ENCODE results near the gene OCSTAMP.

The OCSTAMP gene

DNA sequence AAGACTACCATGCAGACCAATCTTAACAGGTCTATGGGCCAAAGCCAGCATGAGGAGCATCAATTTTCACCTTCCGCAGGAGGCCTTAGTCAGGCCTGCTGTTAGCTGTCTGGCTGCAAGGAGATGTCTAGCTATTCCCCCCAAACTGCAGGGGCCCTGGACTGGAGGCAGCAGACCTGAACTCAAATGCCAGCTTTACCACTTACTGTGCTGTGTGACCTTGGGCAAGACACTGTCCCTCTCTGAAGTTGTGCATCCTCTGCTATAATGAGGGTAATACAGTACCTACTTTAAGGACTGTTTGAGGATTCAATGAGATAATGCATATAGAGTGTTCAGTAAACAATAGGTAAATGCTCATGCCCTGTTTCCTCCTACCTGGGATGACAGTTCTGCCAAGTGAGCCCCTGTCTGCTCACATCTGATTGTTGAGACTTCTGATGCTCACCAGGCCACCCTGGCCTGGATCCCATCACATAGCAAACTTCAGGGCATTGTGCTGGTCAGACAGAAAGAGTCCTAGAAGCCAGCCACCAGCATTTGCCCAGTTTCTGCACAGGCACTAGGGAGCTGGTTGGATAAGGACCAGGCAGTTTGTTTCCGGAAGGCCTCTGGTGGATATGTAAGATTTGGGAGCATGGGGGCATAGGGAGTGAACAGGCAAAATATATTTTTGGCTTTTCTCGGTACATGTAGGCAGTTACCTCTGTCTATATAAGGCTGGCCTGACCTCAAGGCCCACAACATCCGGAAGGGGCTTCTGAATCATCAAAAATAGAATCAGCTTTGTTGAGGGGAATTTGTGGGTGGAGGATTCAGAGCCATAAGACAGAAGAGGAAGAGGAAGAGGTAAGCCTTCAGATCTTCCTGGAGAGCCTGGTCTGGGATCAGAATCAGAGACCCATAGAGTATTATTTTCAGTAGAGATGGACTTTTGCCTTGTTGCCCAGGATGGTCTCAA lies 2.3 kb upstream of the OCSTAMP start:
- DNase-seq (ENCODE audit: low read depth) = peak; percentile 36

DNA sequence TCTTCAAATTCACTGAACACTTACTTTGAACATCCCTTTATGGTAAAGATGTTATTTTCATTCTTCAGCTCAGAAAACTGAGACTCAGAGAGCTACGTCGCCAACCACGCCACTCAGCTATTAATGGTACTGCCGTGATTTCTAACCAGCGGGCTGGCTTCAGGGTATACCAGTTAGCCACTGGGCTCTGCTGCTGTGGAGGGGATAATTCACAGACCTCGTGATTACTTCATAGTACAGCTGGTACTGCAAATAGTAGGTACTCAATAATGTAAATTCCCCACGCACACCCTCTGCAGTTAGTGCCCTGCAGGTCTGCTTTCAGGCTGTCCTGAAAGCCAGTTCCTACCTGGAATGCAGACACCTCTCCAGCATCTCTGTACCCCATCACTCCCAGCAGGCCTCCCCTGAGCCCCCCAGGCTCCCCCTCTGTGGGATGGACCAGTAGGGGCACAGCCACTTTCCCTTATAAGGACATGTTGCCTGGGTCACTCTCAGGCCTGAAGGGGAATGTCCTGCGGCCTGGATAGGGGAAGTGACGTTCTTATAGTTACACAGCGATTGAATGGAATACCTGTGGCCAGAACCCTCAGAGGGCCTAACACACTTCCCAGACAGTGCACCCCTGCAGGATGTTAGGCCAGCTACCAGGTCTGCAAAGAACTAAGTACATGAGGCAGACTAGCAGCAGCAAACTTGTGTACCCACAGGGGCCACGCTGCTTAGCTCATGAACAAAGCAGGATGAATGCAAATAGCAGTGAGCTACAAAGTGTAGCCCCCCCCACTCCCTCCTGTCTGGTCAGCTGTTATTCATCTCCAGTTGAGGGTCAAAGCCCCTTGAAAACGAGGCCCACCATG lies 1.3 kb upstream of the OCSTAMP start:
- DNase-seq (ENCODE audit: low read depth) = no peak

DNA sequence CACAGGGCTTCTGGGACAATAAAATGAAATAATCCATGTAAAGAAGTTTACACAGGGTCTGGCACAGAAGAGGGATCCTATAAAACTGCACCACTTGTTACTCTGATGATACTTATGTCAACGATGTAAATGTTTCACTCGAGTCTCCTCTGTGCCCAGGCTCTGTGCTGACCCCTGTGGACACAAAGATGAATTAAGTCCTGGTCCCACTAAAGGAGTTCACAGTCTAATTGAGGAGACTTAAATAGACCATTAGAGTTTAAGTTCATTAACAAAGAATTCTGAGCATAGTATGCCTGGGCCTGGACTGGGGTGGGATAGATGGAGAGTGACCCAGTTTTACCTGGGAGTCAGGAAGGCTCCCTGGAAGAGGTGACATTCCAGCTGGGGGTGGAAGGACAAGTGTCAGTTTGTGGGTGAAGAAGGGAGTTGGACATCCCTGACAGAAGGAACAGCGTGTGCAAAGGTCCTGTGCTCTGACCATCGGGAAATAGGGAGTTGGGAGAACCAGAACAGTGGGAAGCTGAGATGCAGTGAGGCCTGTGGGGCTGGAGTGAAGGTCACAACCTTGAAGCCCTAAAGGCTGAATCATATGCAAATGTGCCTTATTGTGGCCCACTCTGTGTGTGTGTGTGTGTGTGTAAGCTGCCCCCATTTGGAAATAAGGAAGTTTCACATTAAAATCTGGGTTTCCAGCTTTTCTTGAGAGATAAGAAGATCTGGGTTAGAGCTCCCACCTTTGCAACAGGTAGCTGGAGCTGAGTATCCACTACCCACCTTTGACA lies 1.1 kb downstream of the OCSTAMP start:
- no peak for DNase-seq (ENCODE audit: low read depth)

DNA sequence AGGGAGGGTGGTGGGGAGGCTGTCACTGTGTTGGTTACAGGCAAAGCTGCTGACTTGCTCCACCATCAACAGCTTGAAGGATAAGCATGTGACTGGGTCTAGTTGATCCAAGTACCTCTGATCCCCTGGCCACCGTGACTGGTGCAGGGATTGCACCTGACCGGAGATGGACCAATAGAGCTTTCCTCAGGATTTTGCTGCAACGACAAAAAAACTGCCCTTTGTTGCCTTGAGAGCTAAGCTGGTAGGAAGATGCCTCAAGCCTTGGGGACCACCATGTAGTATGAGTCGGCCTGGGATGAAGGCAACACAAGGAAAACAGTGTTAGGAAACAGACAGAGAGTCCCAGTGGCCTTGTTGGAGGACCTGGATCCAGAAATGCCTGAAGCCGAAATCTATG lies 1.8 kb downstream of the OCSTAMP start:
- no peak for DNase-seq (ENCODE audit: low read depth)

DNA sequence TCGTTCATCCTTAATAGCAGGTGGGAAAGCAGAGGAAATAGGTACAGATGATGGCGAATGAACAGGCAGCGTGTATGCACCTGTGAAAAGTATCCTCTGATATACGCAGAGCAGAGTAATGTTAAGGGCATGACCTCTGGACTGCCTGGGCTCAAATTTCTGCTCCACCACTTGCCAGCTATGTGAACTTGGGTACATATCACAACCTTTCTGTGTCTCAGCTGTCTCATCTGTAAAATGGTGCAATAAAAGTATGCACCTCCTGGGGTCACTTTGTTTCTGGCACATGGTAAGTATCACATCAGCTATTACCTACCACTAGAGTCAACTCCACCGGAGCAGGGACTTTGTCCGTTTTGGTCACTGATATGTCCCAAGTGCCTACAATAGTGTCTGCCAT lies 2.5 kb downstream of the OCSTAMP start:
- DNase-seq (ENCODE audit: low read depth) = no peak

DNA sequence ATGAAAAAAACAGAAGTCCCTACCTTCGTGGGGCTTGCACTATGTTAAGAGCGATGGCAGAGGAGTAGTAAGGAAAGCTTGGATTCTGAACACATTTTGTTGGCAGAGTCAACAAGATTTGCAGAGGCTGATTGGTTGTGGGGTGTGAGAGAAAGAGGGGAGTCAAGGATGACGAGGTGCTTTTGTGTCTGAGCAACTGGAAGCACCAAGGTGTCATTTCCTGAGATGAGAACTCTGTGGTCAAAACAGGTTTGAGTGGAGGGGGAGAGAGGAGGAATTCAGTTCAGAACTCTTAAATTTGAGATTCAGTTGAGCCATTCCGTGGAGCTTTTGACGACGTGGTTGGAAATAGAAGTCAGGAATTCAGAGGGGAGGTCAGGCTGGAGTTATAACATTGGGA lies 3.5 kb downstream of the OCSTAMP start:
- no peak for DNase-seq (ENCODE audit: low read depth)

DNA sequence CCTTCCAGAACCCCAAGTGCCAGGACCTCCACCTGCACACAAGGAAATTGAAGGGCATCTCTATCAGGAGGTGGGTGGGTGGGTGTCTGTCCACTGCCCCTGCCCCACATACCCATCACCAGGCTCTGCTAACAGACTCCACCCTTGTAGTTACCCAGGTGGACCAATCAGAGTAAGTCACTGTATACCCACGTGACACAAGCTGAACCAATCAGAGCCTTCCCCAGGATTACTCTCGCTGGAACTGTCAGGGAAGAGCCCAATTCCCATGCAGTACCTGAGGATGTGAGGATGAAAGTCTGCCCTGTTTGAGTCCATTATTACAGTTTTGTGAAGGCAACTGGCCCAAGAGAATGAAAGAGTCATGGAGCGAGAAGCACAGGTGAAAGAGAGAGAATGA lies 4.2 kb downstream of the OCSTAMP start:
- no peak for DNase-seq (ENCODE audit: low read depth)

DNA sequence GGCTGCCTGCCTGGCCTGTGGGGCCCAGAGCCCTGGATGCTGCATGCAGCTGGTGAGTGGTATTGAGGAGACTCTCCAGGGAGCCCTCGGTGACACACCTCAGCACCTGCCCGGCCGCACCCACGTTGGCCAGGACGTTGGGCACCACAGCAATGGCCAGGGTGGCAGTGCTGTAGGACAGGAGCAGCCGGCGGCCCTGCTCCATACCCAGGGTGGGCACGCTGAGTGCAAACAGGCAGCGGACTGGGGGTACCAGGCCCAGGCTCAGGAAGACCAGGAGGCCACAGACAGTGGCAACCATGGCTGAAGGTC lies 4.7 kb downstream of the OCSTAMP start:
- no peak for DNase-seq (ENCODE audit: low read depth)

DNA sequence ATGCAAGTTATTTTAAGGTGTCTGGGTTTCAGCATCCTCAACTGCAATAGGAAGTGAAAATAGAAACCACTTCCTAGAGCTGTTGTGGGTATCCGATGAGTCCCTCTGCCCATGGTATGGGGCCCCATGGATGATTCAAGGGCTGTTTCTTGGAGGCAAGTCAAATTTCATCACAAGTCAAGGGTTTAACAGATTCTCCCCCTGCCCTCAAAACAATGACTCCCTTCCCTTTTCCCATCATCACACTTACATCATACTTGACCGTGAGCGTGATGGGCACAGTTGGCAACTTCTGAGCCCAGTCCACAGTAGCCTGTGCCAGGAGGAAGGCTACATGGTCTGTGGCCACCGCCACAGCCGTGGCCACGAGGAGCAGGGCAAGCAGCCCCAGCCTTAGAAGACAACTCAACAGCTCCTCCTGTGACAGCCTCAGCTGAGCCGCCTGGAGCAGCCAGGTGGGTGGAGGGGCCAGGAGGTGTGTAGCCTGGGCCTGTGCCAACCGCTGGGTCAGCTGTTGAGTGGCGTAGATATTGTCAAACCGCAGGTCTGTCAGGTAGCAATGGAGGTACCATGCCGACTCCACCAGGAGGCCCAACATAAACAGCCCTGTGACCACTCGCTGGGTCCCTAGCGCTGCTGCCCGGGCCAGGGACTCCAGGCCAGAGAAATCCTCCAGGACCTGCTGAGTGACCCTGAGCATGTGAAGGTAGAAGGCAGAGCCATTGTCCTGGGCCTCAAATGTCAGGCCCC lies 5.2 kb downstream of the OCSTAMP start:
- DNase-seq (ENCODE audit: low read depth) = no peak

DNA sequence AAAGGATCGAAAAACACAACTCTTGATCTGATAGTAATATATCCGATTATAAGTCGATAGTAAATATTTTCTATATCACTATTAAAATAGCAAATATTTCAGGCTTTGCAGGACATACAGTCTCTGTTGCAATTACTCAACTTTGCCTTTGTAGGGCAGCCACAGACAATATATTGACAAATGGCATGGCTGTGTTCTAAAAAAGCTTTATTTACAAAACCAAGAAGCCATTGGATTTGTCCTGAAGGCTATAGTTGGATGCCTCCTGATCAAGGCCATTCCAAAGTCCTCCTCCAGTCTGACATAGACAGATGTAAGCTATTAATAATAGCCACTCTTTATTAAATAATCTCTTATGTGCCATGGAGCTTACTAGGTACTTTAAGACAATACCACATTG lies 5.9 kb downstream of the OCSTAMP start:
- no peak for DNase-seq (ENCODE audit: low read depth)

DNA sequence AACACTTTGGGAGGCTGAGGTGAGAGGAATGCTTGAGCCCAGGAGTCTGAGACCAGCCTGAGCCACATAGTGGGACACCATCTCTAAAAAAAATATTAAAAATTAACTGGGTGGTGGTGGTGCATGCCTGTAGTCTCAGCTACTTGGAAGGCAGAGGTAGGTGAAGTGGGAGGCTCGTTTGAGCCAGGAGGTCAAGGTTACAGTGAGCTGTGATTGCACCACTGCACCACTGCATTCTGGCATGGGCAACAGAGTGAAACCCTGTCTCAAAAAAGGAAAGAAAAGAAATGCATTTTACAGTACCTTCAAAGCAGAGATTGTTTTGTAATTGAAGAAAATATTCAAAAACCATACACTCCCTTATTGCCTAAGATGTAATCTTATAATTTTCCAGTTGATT lies 6.5 kb downstream of the OCSTAMP start:
- DNase-seq (ENCODE audit: low read depth) = no peak

DNA sequence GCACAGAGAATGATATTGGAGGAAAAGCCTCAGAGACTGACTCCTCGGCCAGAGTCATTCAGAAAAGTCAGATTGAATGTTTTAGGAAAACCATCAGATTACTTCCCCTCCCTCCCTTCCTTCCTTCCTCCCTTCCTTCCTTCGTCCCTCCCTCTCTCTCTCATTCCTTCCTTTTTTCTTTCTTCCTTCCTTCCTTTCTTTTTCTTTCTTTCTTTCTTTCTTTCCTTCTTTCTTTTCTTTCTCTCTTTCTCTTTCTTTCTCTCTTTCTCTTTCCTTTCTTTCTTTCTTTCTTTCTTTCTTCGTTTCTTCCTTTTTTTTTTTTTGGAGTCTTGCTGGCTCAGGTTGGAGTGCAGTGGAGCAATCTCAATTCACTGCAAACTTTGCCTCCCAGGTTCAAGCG lies 7.4 kb downstream of the OCSTAMP start:
- DNase-seq (ENCODE audit: low read depth) = no peak

DNA sequence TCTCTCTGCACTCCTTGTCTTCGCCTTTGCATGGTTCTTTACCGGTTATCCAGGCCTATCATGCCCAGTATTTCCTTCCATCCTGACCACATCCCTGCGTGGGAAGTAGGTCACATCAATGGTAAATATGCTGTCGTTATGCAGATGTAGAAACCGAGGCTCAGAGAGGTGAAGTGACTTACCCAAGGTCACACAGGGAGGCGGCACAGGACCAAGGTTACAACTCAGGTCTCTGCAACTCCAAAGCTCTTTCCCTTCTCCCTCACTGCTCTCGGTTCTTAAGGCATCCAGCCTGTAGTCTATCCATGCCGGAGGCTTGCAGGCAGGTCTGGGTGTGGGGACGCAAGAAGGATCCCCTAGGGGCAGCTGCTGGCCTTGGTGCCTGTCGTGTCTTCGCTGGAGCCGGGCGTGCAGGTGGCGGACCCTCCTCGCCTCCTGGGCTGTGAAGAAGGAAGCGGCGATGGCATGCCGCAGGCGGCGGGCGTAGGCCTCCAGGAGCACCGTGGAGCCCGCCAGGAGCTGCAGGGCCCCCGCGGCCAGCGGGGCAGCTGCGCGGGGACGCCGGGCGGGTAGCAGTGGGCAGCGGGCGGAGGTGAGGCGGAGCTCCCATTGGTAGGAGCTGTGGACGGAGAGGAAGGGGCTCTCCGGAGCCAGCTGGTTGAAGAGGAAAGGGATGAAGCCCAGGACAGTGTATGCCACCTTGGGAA lies 9.1 kb downstream of the OCSTAMP start:
- DNase-seq (ENCODE audit: low read depth) = no peak

DNA sequence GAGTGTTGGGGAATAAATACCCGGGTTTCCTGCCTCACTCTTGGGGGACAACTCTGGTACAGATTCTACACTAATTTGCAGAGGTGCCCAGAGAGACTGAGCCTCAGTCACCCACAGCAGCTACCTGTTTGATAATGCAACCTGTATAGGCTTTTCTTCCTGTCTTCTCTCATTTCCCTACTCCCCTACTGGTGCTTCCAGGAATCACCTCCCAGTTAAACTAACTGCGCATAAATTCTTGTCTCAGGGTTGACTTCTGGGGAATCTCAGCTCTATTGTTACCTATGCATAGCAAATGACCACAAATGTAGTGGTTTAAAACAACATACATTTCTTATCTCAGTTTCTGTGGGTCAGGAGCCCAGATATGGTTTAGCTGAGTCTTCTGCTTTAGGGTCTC lies 11.3 kb downstream of the OCSTAMP start:
- DNase-seq (ENCODE audit: low read depth) = no peak

DNA sequence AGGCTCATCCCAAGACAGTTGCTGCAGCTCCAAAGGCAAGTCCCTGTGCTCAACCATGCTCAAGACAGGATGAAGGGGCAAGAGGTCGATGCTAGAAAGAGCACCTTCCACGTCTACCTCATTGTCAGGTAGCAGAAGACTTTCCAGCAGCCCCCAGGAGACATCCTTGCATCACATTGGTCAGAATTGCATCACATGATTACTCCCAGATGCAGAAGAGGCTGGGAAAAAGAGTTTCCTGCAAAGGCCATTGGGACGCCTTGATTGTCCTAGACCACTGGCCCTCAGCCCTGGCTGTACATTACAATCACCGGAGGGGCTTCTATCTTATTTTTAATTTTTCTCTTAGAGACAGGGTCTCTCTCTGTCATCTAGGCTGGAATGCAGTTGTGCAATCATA lies 19.8 kb downstream of the OCSTAMP start:
- DNase-seq (ENCODE audit: low read depth) = no peak

DNA sequence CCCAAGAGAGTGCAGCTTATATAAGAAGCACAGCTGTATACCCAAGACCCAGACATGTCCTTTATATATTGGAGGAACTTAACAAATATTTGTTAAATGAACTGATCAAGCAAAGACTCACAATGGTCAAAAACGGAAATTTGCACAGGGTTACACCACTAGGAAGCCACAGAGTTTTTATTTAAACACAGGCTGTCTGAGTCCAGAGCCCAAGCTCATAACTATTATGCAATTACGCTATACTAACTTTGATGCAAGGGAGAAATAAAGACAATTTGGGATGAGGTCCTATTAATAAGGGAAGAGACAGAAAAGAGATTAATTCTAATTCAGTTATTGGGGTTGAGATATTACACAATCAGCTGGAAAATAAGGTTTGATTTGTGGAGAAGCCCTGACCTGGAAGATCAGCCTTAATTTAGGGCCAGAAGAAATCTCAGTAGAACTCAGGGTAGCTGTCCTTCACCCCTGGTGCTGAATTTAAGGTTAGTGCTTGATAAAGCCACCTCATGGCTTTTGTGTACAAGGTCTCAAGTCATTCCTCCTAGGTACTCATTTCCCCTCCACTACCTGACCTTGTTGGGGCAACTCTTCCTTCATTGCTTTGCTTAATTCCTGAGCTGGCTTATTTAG lies 26.6 kb downstream of the OCSTAMP start:
- DNase-seq (ENCODE audit: low read depth) = no peak

DNA sequence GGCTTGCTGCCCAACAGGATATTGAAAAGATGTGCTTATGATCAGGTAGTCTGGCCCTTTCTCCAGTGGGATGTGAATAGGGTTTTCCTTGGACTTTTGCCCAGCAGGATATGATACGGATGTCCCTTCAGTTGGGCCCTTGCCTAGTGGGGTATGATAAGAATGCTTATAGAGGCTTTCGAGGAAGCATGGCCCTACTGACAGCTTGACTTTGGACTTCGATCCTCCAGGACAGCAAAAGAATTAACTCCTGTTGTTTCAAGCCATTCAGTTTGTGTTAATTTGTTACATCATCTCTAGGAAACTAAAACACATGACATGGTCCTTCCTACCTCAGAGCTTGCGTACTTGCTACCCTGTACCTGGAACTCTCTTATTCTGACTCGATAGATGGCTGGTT lies 27.3 kb downstream of the OCSTAMP start:
- no peak for DNase-seq (ENCODE audit: low read depth)

DNA sequence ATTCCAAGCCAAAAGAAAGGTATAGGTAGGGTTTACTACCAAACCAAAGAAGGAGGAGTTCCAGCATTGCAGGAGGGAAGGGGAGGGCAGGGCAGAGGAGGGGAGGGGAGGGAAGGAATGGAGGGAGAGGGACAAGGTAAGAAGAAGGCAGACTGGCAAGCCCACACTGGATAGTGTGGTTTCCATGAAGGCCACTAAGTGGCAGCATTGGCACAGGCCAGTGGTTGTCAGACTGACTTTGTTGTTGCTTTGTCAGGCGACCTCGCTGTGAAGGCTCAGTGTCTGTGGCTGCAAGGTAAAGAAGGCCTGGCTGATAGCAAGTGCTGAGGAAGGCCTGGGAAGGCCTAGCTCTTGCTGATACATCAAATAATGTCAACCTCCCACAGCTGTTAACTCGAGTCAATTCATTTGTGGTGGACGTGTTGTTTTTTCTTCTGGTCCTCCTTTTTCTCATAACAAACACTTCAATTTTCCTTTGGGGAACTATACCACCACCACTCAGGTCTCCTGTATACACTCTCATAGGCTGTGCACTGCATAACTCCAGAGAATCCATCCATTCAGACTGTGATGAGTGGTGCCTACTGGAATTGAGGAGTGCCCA lies 29.4 kb downstream of the OCSTAMP start:
- DNase-seq (ENCODE audit: low read depth) = peak; percentile 66

DNA sequence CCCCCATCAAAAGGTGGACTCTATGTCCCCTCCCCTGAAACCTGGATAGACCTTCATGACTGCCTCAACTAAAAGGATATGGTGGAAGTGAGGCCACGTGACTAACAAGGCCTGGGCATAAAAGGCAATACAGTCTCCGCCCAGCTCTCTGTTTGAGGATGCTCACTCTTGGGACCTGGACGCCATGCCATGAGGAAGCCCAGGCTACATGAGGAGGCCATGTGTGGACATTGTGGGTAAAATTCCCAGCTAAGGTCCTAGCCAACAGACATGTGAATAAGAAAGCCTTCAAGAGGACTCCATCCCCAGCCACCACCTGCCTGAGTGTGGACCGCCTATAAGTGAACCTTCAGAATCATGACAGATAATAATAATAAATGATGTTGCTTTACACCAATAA lies 29.9 kb downstream of the OCSTAMP start:
- DNase-seq (ENCODE audit: low read depth) = no peak

DNA sequence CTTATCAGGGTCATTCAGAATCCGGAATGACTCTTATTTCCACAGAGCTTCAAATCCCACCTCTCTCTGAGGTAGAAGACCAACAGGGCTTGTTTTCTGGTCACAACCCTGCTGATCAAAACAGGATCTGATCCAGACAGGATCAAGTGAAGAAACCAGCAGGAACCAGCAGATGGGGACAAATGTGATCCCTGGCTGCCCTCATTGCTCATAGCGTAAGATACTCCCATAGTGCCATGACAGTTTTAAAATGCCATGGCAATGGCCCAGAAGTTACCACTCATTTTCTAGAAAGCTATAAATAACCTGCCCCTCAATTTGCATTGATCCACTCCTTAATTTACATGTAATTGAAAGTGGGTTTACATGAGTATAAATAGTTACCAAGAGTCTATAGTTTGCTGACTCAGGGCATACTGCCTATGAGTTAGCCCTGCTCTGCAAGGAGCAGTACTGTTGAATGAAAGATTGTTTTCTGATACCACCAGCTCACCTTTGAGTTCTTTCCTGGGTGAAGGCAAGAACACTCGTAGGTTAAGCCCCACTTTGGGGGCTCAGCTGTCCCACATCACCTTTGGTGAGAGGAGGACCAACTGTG lies 30.9 kb downstream of the OCSTAMP start:
- DNase-seq (ENCODE audit: low read depth) = no peak

Measured in CMK (cell line).